Lower leg skin (tissue), 3 donors: ENCODE results near the gene OSBPL9.

Source experiments
- CTCF ChIP-seq, 3 donors: fragments of 450-650 bp; IDR thresholded peaks; one replicate each; pipeline ENCODE4 v1.5.1; 2016; ENCODE audit warnings: antibody characterized with exemption in 3 of 3, mild to moderate bottlenecking in 3 of 3, moderate library complexity in 2 of 3
- POLR2A ChIP-seq, 2 donors: fragments of 450-650 bp; IDR thresholded peaks; one replicate each; pipeline ENCODE4 v1.6.1; 2016 to 2017; ENCODE audit warnings: antibody characterized with exemption in 2 of 2, mild to moderate bottlenecking in 1 of 2, moderate library complexity in 1 of 2

GRCh38 chr1:51584021-51584420 lies 32.9 kb upstream of the OSBPL9 start:
- no peak for TF ChIP-seq CTCF (IDR thresholded peaks at IDR 0.05)
- TF ChIP-seq POLR2A (IDR thresholded peaks at IDR 0.05): no peak
